Measurements from ENCODE around the gene HNRNPUL1. TPM values are rescaled to one million over a fixed set of nuclear protein-coding genes. Genes with fewer than 3 reads are reported as not detected.
"Not testable (repeated sequence)": the region's sequence is repeated elsewhere in the genome, so short reads cannot be mapped to it uniquely, and the experiment has no call there.

The HNRNPUL1 gene
- total RNA-seq, 1 experiment from 2014 or later = 315 TPM

DNA sequence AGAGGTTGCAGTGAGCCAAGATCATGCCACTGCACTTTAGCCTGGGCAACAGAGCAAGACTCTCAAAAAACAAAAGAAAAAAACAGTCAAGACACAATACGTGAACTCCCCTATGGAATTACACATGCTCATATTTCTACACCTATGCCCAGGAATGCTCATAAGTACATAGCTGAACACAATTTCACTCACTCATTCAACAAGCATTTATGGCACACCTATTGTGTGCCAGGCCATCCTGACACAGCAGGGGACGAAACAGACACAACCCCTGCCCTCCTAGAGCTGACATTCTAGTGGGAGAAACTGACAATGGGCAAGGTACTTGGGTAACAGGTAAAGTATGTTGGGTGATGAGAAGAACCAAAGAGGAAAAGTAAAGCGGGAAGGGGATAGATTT lies 35.7 kb upstream of the HNRNPUL1 start:
- no peaks in the 10 kb centered on the region; the same call in 1 of the 2 replicates for H3K79me2 ChIP-seq (ENCODE audit: insufficient read depth, low read length)
- H3T11ph ChIP-seq (ENCODE audit: low read length) = no peak overlapping the region
- H3K79me1 ChIP-seq (ENCODE audit: insufficient read depth, low read depth, low read length, poor library complexity, severe bottlenecking) = no peaks in the 10 kb centered on the region
- Mint-ChIP-seq H3K4me3 (no peak overlapping the region), H3K9me3 (no peaks in the 10 kb centered on the region; a peak in 1 of 5 replicates), H3K4me1 (peaks cover 24 to 28% of the 10 kb centered on the region in 2 experiments), H3K27me3 (ENCODE audit: low read depth) (peaks cover 2% of the 10 kb centered on the region; the same call in 1 of the 2 replicates), H3K36me3 (ENCODE audit: insufficient read depth in 1 of 3, low read depth in 3 of 3) (peaks cover 2 to 15% (median 8%) of the 10 kb centered on the region in 3 experiments; a peak in 5 of 7 replicates), H3K27ac (no peak overlapping the region)
- no peak overlapping the region for H2BK20ac ChIP-seq (ENCODE audit: low read depth, low read length, poor library complexity, severe bottlenecking)
- H2BK5ac ChIP-seq (ENCODE audit: insufficient read length, low read length) = no peak overlapping the region
- no peak overlapping the region for H2AK5ac ChIP-seq (ENCODE audit: insufficient read length, low read length)
- H3K23ac ChIP-seq (ENCODE audit: insufficient read length, low read depth, low read length) = no peak overlapping the region
- no peak overlapping the region for H3K27ac ChIP-seq (ENCODE audit: insufficient read length, low read depth, low read length)
- H3K27me3 ChIP-seq (ENCODE audit: insufficient read depth, low read length) = no peaks in the 10 kb centered on the region
- no peak overlapping the region for H3K4me2 ChIP-seq (ENCODE audit: insufficient read depth, insufficient read length, low read length)
- no peak overlapping the region for H3K4ac ChIP-seq (ENCODE audit: low read depth, low read length)
- no peak overlapping the region for H2BK15ac ChIP-seq (ENCODE audit: low read depth, low read length)
- TF ChIP-seq, protein P1, sequence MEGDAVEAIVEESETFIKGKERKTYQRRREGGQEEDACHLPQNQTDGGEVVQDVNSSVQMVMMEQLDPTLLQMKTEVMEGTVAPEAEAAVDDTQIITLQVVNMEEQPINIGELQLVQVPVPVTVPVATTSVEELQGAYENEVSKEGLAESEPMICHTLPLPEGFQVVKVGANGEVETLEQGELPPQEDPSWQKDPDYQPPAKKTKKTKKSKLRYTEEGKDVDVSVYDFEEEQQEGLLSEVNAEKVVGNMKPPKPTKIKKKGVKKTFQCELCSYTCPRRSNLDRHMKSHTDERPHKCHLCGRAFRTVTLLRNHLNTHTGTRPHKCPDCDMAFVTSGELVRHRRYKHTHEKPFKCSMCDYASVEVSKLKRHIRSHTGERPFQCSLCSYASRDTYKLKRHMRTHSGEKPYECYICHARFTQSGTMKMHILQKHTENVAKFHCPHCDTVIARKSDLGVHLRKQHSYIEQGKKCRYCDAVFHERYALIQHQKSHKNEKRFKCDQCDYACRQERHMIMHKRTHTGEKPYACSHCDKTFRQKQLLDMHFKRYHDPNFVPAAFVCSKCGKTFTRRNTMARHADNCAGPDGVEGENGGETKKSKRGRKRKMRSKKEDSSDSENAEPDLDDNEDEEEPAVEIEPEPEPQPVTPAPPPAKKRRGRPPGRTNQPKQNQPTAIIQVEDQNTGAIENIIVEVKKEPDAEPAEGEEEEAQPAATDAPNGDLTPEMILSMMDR (conservative IDR thresholded peaks at IDR 0.05) = no peak
- H2BK12ac ChIP-seq (ENCODE audit: insufficient read length, low read depth, low read length) = no peak overlapping the region
- H4K20me1 ChIP-seq (ENCODE audit: control insufficient read depth, insufficient read depth, insufficient read length) = no peaks in the 10 kb centered on the region
- WGBS (ENCODE audit: extremely low coverage, insufficient read length, low lambda C conversion rate) = no CpG with 5 or more reads among the region's 3 CpGs
- no peak overlapping the region for H4K5ac ChIP-seq (ENCODE audit: insufficient read length, low read depth, low read length)
- H4K91ac ChIP-seq (ENCODE audit: insufficient read length, low read depth, low read length) = no peak overlapping the region
- H2AFZ ChIP-seq (ENCODE audit: low read length) = no peak overlapping the region
- peaks cover 5% of the 10 kb centered on the region; the same call in 1 of the 2 replicates for H3K4me1 ChIP-seq (ENCODE audit: insufficient read depth, low read length)
- no peak overlapping the region for H3K14ac ChIP-seq (ENCODE audit: insufficient read depth, low read length)
- no peaks in the 10 kb centered on the region for H3K9me3 ChIP-seq (ENCODE audit: control insufficient read depth, low read depth, low read length)
- H3K18ac ChIP-seq (ENCODE audit: insufficient read length, low read depth, low read length) = no peak overlapping the region
- no peak overlapping the region for H4K8ac ChIP-seq (replicated peaks; ENCODE audit: insufficient read length, low read depth, low read length)
- no peak for DNase-seq
- H3K56ac ChIP-seq (ENCODE audit: insufficient read length, low read depth, low read length) = no peak overlapping the region
- peaks cover 3% of the 10 kb centered on the region for H3K23me2 ChIP-seq (ENCODE audit: insufficient read length, low read depth, low read length, poor library complexity, severe bottlenecking)
- no peak overlapping the region for H3K9ac ChIP-seq (ENCODE audit: extremely low read depth, insufficient read length, low read length)
- no peak overlapping the region for H2BK120ac ChIP-seq (ENCODE audit: low read depth, low read length, poor library complexity, severe bottlenecking)

DNA sequence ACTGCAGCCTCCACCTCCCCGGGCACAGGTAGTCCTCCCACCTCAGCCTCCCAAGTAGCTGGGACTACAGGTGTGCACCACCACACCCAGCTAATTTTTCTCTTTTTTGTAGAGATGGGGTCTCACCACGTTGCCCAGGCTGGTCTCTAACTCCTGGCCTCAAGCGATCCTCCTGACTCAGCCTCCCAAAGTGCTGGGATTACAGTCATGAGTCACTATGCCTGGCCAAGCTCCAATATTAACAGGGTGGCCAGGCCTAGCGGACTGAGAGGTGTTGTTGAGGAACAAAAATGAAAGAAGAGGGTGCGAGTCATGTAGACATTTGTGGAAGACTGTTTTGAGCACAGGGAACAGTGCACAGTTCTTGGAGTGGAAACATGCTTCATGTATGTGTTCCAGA lies 34.8 kb upstream of the HNRNPUL1 start:
- not testable (repeated sequence) for H3K18ac ChIP-seq (ENCODE audit: insufficient read length, low read depth, low read length); H2BK120ac ChIP-seq (ENCODE audit: low read depth, low read length, poor library complexity, severe bottlenecking); H4K20me1 ChIP-seq (ENCODE audit: control insufficient read depth, insufficient read depth, insufficient read length); H3K23ac ChIP-seq (ENCODE audit: insufficient read length, low read depth, low read length); H3K79me2 ChIP-seq (ENCODE audit: insufficient read depth, low read length); H2AFZ ChIP-seq (ENCODE audit: low read length); H3K9me3 Mint-ChIP-seq; H3K27ac Mint-ChIP-seq; H4K91ac ChIP-seq (ENCODE audit: insufficient read length, low read depth, low read length); H3K27ac ChIP-seq (ENCODE audit: insufficient read length, low read depth, low read length); H2BK20ac ChIP-seq (ENCODE audit: low read depth, low read length, poor library complexity, severe bottlenecking); DNase-seq; H2BK5ac ChIP-seq (ENCODE audit: insufficient read length, low read length); H3K4me3 Mint-ChIP-seq; H2AK5ac ChIP-seq (ENCODE audit: insufficient read length, low read length); H3K27me3 ChIP-seq (ENCODE audit: insufficient read depth, low read length); H3K9ac ChIP-seq (ENCODE audit: extremely low read depth, insufficient read length, low read length); H3K27me3 Mint-ChIP-seq (ENCODE audit: low read depth); H4K8ac ChIP-seq (replicated peaks; ENCODE audit: insufficient read length, low read depth, low read length); H3K14ac ChIP-seq (ENCODE audit: insufficient read depth, low read length); H3K79me1 ChIP-seq (ENCODE audit: insufficient read depth, low read depth, low read length, poor library complexity, severe bottlenecking); H4K5ac ChIP-seq (ENCODE audit: insufficient read length, low read depth, low read length); H3K4ac ChIP-seq (ENCODE audit: low read depth, low read length); H2BK12ac ChIP-seq (ENCODE audit: insufficient read length, low read depth, low read length); H3K4me2 ChIP-seq (ENCODE audit: insufficient read depth, insufficient read length, low read length); H3T11ph ChIP-seq (ENCODE audit: low read length); H3K4me1 ChIP-seq (ENCODE audit: insufficient read depth, low read length); H3K23me2 ChIP-seq (ENCODE audit: insufficient read length, low read depth, low read length, poor library complexity, severe bottlenecking); H2BK15ac ChIP-seq (ENCODE audit: low read depth, low read length); H3K9me3 ChIP-seq (ENCODE audit: control insufficient read depth, low read depth, low read length); H3K56ac ChIP-seq (ENCODE audit: insufficient read length, low read depth, low read length)
- WGBS (ENCODE audit: extremely low coverage, insufficient read length, low lambda C conversion rate) = no CpG with 5 or more reads among the region's 5 CpGs
- Mint-ChIP-seq H3K4me1 (peaks cover 16 to 19% of the 10 kb centered on the region in 2 experiments), H3K36me3 (ENCODE audit: insufficient read depth in 1 of 3, low read depth in 3 of 3) (peaks cover 2 to 17% (median 8%) of the 10 kb centered on the region in 3 experiments; a peak in 6 of 7 replicates)

Measured in H9 (cell line).